GM19193 (cell line): ENCODE results near the gene SULT4A1.

Experiments
- POLR2A ChIP-seq: IDR thresholded peaks from 4 replicates; pipeline ENCODE4 v1.6.1; 2011; ENCODE audit not compliant: insufficient read depth, insufficient read length; ENCODE audit errors: extremely low read depth

The SULT4A1 gene

GRCh38 chr22:43844560-43845545 is 17.5 kb downstream of the SULT4A1 start:
- no peak for TF ChIP-seq POLR2A

- no peak for TF ChIP-seq POLR2A
These were observed 18.4 kb downstream of the SULT4A1 start for GRCh38 chr22:43843783-43844530.

- TF ChIP-seq POLR2A, result no peak
These were observed 20.6 kb downstream of the SULT4A1 start for GRCh38 chr22:43841742-43842141.

- TF ChIP-seq POLR2A, result no peak
These were observed 21.5 kb downstream of the SULT4A1 start for GRCh38 chr22:43840851-43841250.

- no peak for TF ChIP-seq POLR2A
These were observed 21.9 kb downstream of the SULT4A1 start for GRCh38 chr22:43840431-43840830.

- TF ChIP-seq POLR2A, result no peak
These were observed 22.5 kb downstream of the SULT4A1 start for GRCh38 chr22:43839781-43840180.

- TF ChIP-seq POLR2A, result no peak
These were observed 23.6 kb downstream of the SULT4A1 start for GRCh38 chr22:43838571-43839307.

- TF ChIP-seq POLR2A, result no peak
These were observed 24.2 kb downstream of the SULT4A1 start for GRCh38 chr22:43838161-43838560.

- TF ChIP-seq POLR2A, result no peak
These were observed 24.6 kb downstream of the SULT4A1 start for GRCh38 chr22:43837666-43838065.

- TF ChIP-seq POLR2A, result no peak
These were observed 26.6 kb downstream of the SULT4A1 start for GRCh38 chr22:43835736-43836135.

- TF ChIP-seq POLR2A, result no peak
These were observed 27.1 kb downstream of the SULT4A1 start for GRCh38 chr22:43835166-43835565.

GRCh38 chr22:43833286-43834240 is 28.8 kb downstream of the SULT4A1 start:
- no peak for TF ChIP-seq POLR2A

- TF ChIP-seq POLR2A, result no peak
These were observed 29.7 kb downstream of the SULT4A1 start for GRCh38 chr22:43832393-43833265.
